GM23338 (cell line): ENCODE results near the gene ERVMER34-1. TPM values are rescaled to one million over a fixed set of nuclear protein-coding genes. Genes with fewer than 3 reads are reported as not detected.

Source experiments
- ATAC-seq: fragments of 200-7000 bp; cut with Tn5 transposase; 3 replicates; pipeline ENCODE4 v1.9.1; 2020
- DNase-seq: peaks from one replicate; pipeline ENCODE4 v3.0.0-alpha.2; 2015; ENCODE audit warnings: low spot score
- H2AFZ ChIP-seq: fragments of 200-600 bp; sonication (generic); 2 replicates; pipeline ENCODE4 v1.8.0; 2016; ENCODE audit warnings: antibody characterized with exemption, mild to moderate bottlenecking, moderate library complexity
- H3F3A ChIP-seq: fragments of 200-600 bp; sonication (generic); replicated peaks from 2 replicates; pipeline ENCODE4 v1.8.0; 2017; ENCODE audit warnings: antibody characterized with exemption, mixed run types, low read depth
- H3K27ac ChIP-seq: fragments of 200-600 bp; sonication (generic); 2 replicates; pipeline ENCODE4 v1.6.1; 2016; ENCODE audit warnings: low read depth
- H3K27me3 ChIP-seq: fragments of 200-600 bp; sonication (generic); 2 replicates; pipeline ENCODE4 v1.8.0; 2016; ENCODE audit warnings: mild to moderate bottlenecking, mixed run types, moderate library complexity; ENCODE audit not compliant: insufficient read depth
- H3K36me3 ChIP-seq: fragments of 200-600 bp; sonication (generic); 2 replicates; pipeline ENCODE4 v1.8.0; 2016; ENCODE audit warnings: mild to moderate bottlenecking; ENCODE audit not compliant: insufficient read depth
- H3K4me1 ChIP-seq: fragments of 200-600 bp; sonication (generic); 2 replicates; pipeline ENCODE4 v1.8.0; 2016; ENCODE audit warnings: mild to moderate bottlenecking, moderate library complexity; ENCODE audit not compliant: insufficient read depth
- H3K4me2 ChIP-seq: fragments of 200-600 bp; sonication (generic); 2 replicates; pipeline ENCODE4 v1.7.1; 2017; ENCODE audit warnings: mixed run types
- H3K4me3 ChIP-seq: fragments of 200-600 bp; sonication (generic); 2 replicates; pipeline ENCODE4 v1.6.1; 2016; ENCODE audit warnings: mixed run types
- H3K79me2 ChIP-seq: fragments of 200-600 bp; sonication (generic); replicated peaks from 2 replicates; pipeline ENCODE4 v1.8.0; 2017; ENCODE audit warnings: mild to moderate bottlenecking; ENCODE audit not compliant: insufficient read depth
- H3K9me2 ChIP-seq: fragments of 200-600 bp; sonication (generic); 2 replicates; pipeline ENCODE4 v1.8.0; 2017; ENCODE audit not compliant: insufficient read depth
- H4K20me1 ChIP-seq: fragments of 200-600 bp; sonication (generic); replicated peaks from 2 replicates; pipeline ENCODE4 v1.8.0; 2017; ENCODE audit warnings: mild to moderate bottlenecking; ENCODE audit not compliant: insufficient read depth
- H3K27ac Mint-ChIP-seq: 2 replicates; pipeline ENCODE4 v1.8.0; 2020; ENCODE audit warnings: inconsistent platforms, mild to moderate bottlenecking, moderate library complexity, mixed read lengths
- H3K27me3 Mint-ChIP-seq: 3 replicates; pipeline ENCODE4 v1.8.0; 2022; ENCODE audit warnings: low read depth, mild to moderate bottlenecking, moderate library complexity, mixed read lengths, inconsistent platforms; ENCODE audit not compliant: insufficient read depth, poor library complexity
- H3K36me3 Mint-ChIP-seq: 3 replicates; pipeline ENCODE4 v1.8.0; 2021; ENCODE audit warnings: low read depth, mild to moderate bottlenecking, inconsistent platforms, moderate library complexity, mixed read lengths
- H3K4me1 Mint-ChIP-seq: 3 replicates; pipeline ENCODE4 v1.8.0; 2020; ENCODE audit warnings: mild to moderate bottlenecking, inconsistent platforms, mixed read lengths
- H3K4me3 Mint-ChIP-seq: 3 replicates; pipeline ENCODE4 v1.8.0; 2021; ENCODE audit warnings: moderate library complexity, mild to moderate bottlenecking, inconsistent platforms, mixed read lengths
- H3K9me3 Mint-ChIP-seq: 3 replicates; pipeline ENCODE4 v1.8.0; 2020; ENCODE audit warnings: moderate library complexity, mild to moderate bottlenecking, inconsistent platforms, mixed read lengths
- ETS1 ChIP-seq: IDR thresholded peaks from 2 replicates; pipeline ENCODE4 v1.6.1; 2016; ENCODE audit warnings: antibody characterized with exemption
- EZH2 ChIP-seq: fragments of 200-600 bp; sonication (generic); IDR thresholded peaks from one replicate; pipeline ENCODE4 v1.8.0; 2017; ENCODE audit warnings: antibody characterized with exemption, mild to moderate bottlenecking, low read depth; ENCODE audit not compliant: unreplicated experiment
- JUNB ChIP-seq: IDR thresholded peaks from one replicate; pipeline ENCODE4 v1.6.1; 2016; ENCODE audit warnings: antibody characterized with exemption; ENCODE audit not compliant: unreplicated experiment
- ZNF462 ChIP-seq: fragments of 250-450 bp; sonication (Bioruptor Pico); IDR thresholded peaks from 2 replicates; pipeline ENCODE4 v1.5.0; 2020; ENCODE audit warnings: mild to moderate bottlenecking, moderate library complexity
- polyA plus RNA-seq: library from polyadenylated mRNA; unstranded; fragments of >200 nt; fragmentation: Nextera tagmentation; extraction: Ambion mirVana; gene quantifications from 2 replicates; pipeline ENCODE4 v1.2.1, GENCODE V29; 2016
- total RNA-seq: library from RNA; depleted of rRNA; stranded (reverse); fragments of >200 nt; shearing (Covaris generic); gene quantifications from 2 replicates; pipeline ENCODE4 v1.2.3, GENCODE V29; 2014

The ERVMER34-1 gene
- total and polyA plus RNA-seq, 2 experiments from 2014 or later: 15.9 to 34.1 TPM

GRCh38 chr4:52743444-52744019, 7.7 kb downstream of the ERVMER34-1 start:
- no peaks in the 10 kb centered on the region for H4K20me1 ChIP-seq
- Mint-ChIP-seq H3K9me3 (peaks cover 13% of the 10 kb centered on the region), H3K27me3 (peaks cover 3% of the 10 kb centered on the region), H3K4me1 (peaks cover 3% of the 10 kb centered on the region; the same call in 2 of the 3 replicates), H3K36me3 (peaks cover 50% of the 10 kb centered on the region), H3K27ac (no peak overlapping the region), H3K4me3 (no peak overlapping the region)
- peaks cover 24% of the 10 kb centered on the region for H3K36me3 ChIP-seq
- no peak for DNase-seq
- no peaks in the 10 kb centered on the region for H3K9me2 ChIP-seq
- H3K79me2 ChIP-seq: 0 out of 2 replicates have a peak, but pooled peaks cover under 1% of the 10 kb centered on the region
- TF ChIP-seq ETS1 (no peak), EZH2 (no peak)
- peaks cover 14% of the 10 kb centered on the region for H3K4me1 ChIP-seq
- H3F3A ChIP-seq: 0 out of 2 replicates have a peak, but pooled peaks cover 3% of the 10 kb centered on the region
- H3K27ac ChIP-seq: no peak overlapping the region
- no peak overlapping the region for H2AFZ ChIP-seq
- no peaks in the 10 kb centered on the region for H3K27me3 ChIP-seq
- no peak overlapping the region for H3K4me3 ChIP-seq
- no peak overlapping the region for H3K4me2 ChIP-seq
- ATAC-seq: no peak

GRCh38 chr4:52729586-52729985, 21.6 kb downstream of the ERVMER34-1 start:
- peak; percentile 54 for DNase-seq
- Histone ChIP-seq H3K4me2 (no peak overlapping the region), H2AFZ (no peak overlapping the region), H3K79me2 (no peaks in the 10 kb centered on the region), H3K4me3 (no peak overlapping the region), H3K27ac (peak overlapping the region; percentile 34; the same call in 1 of the 2 replicates), H3K4me1 (peaks cover 15% of the 10 kb centered on the region), H3K27me3 (no peaks in the 10 kb centered on the region), H3K36me3 (no peaks in the 10 kb centered on the region), H4K20me1 (no peaks in the 10 kb centered on the region), H3F3A (no peaks in the 10 kb centered on the region), H3K9me2 (no peaks in the 10 kb centered on the region)
- TF ChIP-seq ZNF462 (CRISPR knock-in tag) (peak; percentile 43; the same call in 1 of the 2 replicates), JUNB (no peak)
- Mint-ChIP-seq H3K4me3 (no peak overlapping the region), H3K27me3 (peaks cover 2% of the 10 kb centered on the region), H3K9me3 (no peaks in the 10 kb centered on the region), H3K4me1 (peaks cover 15% of the 10 kb centered on the region), H3K27ac (peak overlapping the region; percentile 11; the same call in 1 of the 2 replicates), H3K36me3 (no peaks in the 10 kb centered on the region)
- peak; percentile 47; the same call in 2 of the 3 replicates for ATAC-seq
